ENCODE data around the gene HIP1.
"Not testable (repeated sequence)": the region's sequence is repeated elsewhere in the genome, so short reads cannot be mapped to it uniquely, and the experiment has no call there.

Gene HIP1

GRCh38 chr7:75567948-75568595 is 170.7 kb downstream of the HIP1 start:
- no peak for FAIRE-seq

- FAIRE-seq, result no peak
Observed at GRCh38 chr7:75565132-75565837, 173.5 kb downstream of the HIP1 start.

GRCh38 chr7:75563171-75563570 is 175.6 kb downstream of the HIP1 start:
- FAIRE-seq, result no peak

GRCh38 chr7:75559976-75560365 is 178.8 kb downstream of the HIP1 start:
- FAIRE-seq, result no peak

GRCh38 chr7:75559355-75559975 is 179.3 kb downstream of the HIP1 start:
- no peak for FAIRE-seq

- not testable (repeated sequence) for FAIRE-seq
Observed at GRCh38 chr7:75556835-75557234, 181.9 kb downstream of the HIP1 start.

- no peak for FAIRE-seq
Observed at GRCh38 chr7:75555736-75556135, 183.0 kb downstream of the HIP1 start.

- no peak for FAIRE-seq
Observed at GRCh38 chr7:75546237-75547015, 192.3 kb downstream of the HIP1 start.

GRCh38 chr7:75537731-75538130 is 201.0 kb downstream of the HIP1 start:
- FAIRE-seq, result no peak

GRCh38 chr7:75536940-75537538 is 201.7 kb downstream of the HIP1 start:
- FAIRE-seq, result no peak

GRCh38 chr7:75536491-75536890 is 202.2 kb downstream of the HIP1 start:
- FAIRE-seq, result no peak

GRCh38 chr7:75534727-75535307 is 203.9 kb downstream of the HIP1 start:
- FAIRE-seq, result no peak

- no peak for FAIRE-seq
Observed at GRCh38 chr7:75533926-75534325, 204.8 kb downstream of the HIP1 start.

GRCh38 chr7:75532639-75533038 is 206.1 kb downstream of the HIP1 start:
- no peak for FAIRE-seq

GRCh38 chr7:75531359-75531821 is 207.4 kb downstream of the HIP1 start:
- no peak for FAIRE-seq

- not testable (repeated sequence) for FAIRE-seq
Observed at GRCh38 chr7:75527224-75527722, 211.5 kb downstream of the HIP1 start.

- FAIRE-seq, result not testable (repeated sequence)
Observed at GRCh38 chr7:75521727-75522126, 217.0 kb downstream of the HIP1 start.

- not testable (repeated sequence) for FAIRE-seq
Observed at GRCh38 chr7:75518842-75519241, 219.9 kb downstream of the HIP1 start.

- FAIRE-seq, result not testable (repeated sequence)
Observed at GRCh38 chr7:75509033-75509432, 229.7 kb downstream of the HIP1 start.

GRCh38 chr7:75492020-75492419 is 246.7 kb downstream of the HIP1 start, which contains the start of gene SPDYE5:
Gene SPDYE5, plus strand, starts transcription at chr7:75492320. Its CDS starts 1,728 bp downstream, at chr7:75494048.
- FAIRE-seq, result not testable (repeated sequence)

GRCh38 chr7:75485979-75486643 is 252.6 kb downstream of the HIP1 start, which contains the start of gene POM121C:
Gene POM121C, minus strand, starts transcription at chr7:75486299. Its CDS starts 44,803 bp downstream, at chr7:75441496.
- FAIRE-seq, result peak; percentile 67

All from G401.6 (cell line).